Measurements from ENCODE around the gene PLXDC1. TPM values are rescaled to one million over a fixed set of nuclear protein-coding genes. Genes with fewer than 3 reads are reported as not detected.

PLXDC1 gene
- total and polyA plus RNA-seq, 2 of the 13 experiments (the other 11 are each of a cell fraction or from before 2014, with no cell fraction given): not detected

DNA sequence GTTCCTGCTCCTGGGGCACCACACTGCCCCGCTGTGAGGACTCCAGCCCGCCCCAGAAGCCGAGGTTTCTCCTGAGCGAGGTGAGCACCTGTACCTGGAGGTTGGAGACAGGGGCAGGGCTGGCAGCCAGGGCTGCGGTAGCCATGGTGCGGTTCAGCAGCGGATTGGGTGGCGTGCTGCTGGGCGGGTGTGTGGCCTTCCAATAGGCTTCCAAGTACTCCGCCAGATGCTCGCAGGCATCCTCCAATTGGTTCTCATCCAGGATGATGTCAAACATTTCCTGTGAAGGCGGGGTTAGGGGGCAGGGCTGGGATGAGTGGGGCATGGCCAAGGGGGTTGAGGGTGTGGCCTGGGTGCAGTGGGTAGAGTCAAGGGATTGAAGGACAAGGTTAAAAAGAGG, 25.8 kb upstream of the PLXDC1 start:
- no peaks in the 10 kb centered on the region for H3K9me3 ChIP-seq (ENCODE audit: low read length)
- H3K4me1 ChIP-seq (ENCODE audit: insufficient read depth, low read length): no peaks in the 10 kb centered on the region
- ChIA-PET CTCF (ENCODE audit: low intra/inter-chr PET ratio, low total read pairs) (no interaction called here), POLR2A (no interaction called here)
- H4K20me1 ChIP-seq (ENCODE audit: insufficient read depth, low read length): no peaks in the 10 kb centered on the region; the same call in 1 of the 2 replicates
- FAIRE-seq (no peak), DNase-seq (ENCODE audit: low spot score) (no peak), ATAC-seq (no peak)
- H3K79me2 ChIP-seq (ENCODE audit: insufficient read depth, low read length): no peaks in the 10 kb centered on the region
- H3K27ac ChIP-seq (ENCODE audit: extremely low read length, insufficient read depth, low read length): no peak overlapping the region
- TF ChIP-seq TARDBP (CRISPR knock-in tag; IDR thresholded peaks at IDR 0.05) (no peak), ZBTB8A (CRISPR knock-in tag; IDR thresholded peaks at IDR 0.05; ENCODE audit: borderline replicate concordance, low read depth) (no peak), MXI1 (IDR thresholded peaks at IDR 0.05; ENCODE audit: borderline replicate concordance, low read depth, low read length) (no peak), ZKSCAN5 (CRISPR knock-in tag; IDR thresholded peaks at IDR 0.05) (no peak), RFXANK (CRISPR knock-in tag; IDR thresholded peaks at IDR 0.05) (no peak)
- TF ChIP-seq, protein P1, sequence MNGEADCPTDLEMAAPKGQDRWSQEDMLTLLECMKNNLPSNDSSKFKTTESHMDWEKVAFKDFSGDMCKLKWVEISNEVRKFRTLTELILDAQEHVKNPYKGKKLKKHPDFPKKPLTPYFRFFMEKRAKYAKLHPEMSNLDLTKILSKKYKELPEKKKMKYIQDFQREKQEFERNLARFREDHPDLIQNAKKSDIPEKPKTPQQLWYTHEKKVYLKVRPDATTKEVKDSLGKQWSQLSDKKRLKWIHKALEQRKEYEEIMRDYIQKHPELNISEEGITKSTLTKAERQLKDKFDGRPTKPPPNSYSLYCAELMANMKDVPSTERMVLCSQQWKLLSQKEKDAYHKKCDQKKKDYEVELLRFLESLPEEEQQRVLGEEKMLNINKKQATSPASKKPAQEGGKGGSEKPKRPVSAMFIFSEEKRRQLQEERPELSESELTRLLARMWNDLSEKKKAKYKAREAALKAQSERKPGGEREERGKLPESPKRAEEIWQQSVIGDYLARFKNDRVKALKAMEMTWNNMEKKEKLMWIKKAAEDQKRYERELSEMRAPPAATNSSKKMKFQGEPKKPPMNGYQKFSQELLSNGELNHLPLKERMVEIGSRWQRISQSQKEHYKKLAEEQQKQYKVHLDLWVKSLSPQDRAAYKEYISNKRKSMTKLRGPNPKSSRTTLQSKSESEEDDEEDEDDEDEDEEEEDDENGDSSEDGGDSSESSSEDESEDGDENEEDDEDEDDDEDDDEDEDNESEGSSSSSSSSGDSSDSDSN (CRISPR knock-in tag; IDR thresholded peaks at IDR 0.05): no peak
- TF ChIP-seq, protein P2, sequence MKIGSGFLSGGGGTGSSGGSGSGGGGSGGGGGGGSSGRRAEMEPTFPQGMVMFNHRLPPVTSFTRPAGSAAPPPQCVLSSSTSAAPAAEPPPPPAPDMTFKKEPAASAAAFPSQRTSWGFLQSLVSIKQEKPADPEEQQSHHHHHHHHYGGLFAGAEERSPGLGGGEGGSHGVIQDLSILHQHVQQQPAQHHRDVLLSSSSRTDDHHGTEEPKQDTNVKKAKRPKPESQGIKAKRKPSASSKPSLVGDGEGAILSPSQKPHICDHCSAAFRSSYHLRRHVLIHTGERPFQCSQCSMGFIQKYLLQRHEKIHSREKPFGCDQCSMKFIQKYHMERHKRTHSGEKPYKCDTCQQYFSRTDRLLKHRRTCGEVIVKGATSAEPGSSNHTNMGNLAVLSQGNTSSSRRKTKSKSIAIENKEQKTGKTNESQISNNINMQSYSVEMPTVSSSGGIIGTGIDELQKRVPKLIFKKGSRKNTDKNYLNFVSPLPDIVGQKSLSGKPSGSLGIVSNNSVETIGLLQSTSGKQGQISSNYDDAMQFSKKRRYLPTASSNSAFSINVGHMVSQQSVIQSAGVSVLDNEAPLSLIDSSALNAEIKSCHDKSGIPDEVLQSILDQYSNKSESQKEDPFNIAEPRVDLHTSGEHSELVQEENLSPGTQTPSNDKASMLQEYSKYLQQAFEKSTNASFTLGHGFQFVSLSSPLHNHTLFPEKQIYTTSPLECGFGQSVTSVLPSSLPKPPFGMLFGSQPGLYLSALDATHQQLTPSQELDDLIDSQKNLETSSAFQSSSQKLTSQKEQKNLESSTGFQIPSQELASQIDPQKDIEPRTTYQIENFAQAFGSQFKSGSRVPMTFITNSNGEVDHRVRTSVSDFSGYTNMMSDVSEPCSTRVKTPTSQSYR (CRISPR knock-in tag; IDR thresholded peaks at IDR 0.05; ENCODE audit: borderline replicate concordance): no peak
- WGBS (ENCODE audit: low lambda C conversion rate): 94% methylated on average over 12 of the region's 12 CpGs
- in situ Hi-C loops (cut with HindIII; ENCODE audit: extremely low pct_ligation_motif_present, low pct_unique_long_range_greater_than_20kb): no loop called here
- H3K4me3 ChIP-seq (replicated peaks in 1 of 3; ENCODE audit: insufficient read depth in 1 of 3, low read depth in 2 of 3, low read length in 3 of 3): no peak overlapping the region
- no TSS peak for BruUV-seq (replicated peaks)
- intact Hi-C loops (cut with micrococcal nuclease; ENCODE audit: unreplicated experiment): no loop called here
- no peak overlapping the region for H3K4me2 ChIP-seq (ENCODE audit: low read depth, low read length)
- H3K9ac ChIP-seq (ENCODE audit: insufficient read depth, low read depth, low read length): no peak overlapping the region
- H3K27me3 ChIP-seq (ENCODE audit: control insufficient read depth in 1 of 2, insufficient read depth in 2 of 2, low read length in 2 of 2): no peaks in the 10 kb centered on the region
- no peaks in the 10 kb centered on the region for H3K36me3 ChIP-seq (replicated peaks in 1 of 2; ENCODE audit: control insufficient read depth in 1 of 2, insufficient read depth in 2 of 2, low read length in 2 of 2)
- no peak overlapping the region for H2AFZ ChIP-seq (ENCODE audit: low read length)
